Measurements from ENCODE around the gene BNIP2.
"Not testable (repeated sequence)": the region's sequence is repeated elsewhere in the genome, so short reads cannot be mapped to it uniquely, and the experiment has no call there.

Gene BNIP2

GRCh38 chr15:59688423-59688781 lies 718 bp downstream of the BNIP2 start:
- no peak for DNase-seq (ENCODE audit: low read depth in 2 of 2)

DNA sequence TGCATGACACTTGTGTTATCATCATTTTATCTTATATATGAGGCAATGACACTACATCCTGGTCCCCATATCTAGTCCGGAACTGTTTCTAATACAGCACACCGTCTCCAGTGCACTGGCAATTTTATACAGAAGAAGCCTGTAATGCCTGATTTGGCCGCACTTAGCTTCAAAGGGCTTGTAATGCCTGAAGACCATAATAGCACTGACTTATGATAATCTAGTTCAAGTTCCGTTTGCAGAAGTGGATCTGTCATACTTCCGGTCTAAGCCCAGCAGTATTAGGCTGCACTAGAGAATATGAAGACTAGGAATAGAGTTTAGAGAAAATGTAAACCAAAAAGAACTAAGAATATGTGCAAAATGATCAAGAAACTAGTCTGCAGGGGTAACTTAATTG lies 1.3 kb downstream of the BNIP2 start:
- DNase-seq (ENCODE audit: low read depth in 2 of 2) = no peak

- no peak for DNase-seq (ENCODE audit: low read depth in 2 of 2)
These were observed 2.7 kb downstream of the BNIP2 start for GRCh38 chr15:59686389-59686788.

GRCh38 chr15:59685737-59686297 lies 3.3 kb downstream of the BNIP2 start:
- DNase-seq (ENCODE audit: low read depth in 2 of 2) = no peak

DNA sequence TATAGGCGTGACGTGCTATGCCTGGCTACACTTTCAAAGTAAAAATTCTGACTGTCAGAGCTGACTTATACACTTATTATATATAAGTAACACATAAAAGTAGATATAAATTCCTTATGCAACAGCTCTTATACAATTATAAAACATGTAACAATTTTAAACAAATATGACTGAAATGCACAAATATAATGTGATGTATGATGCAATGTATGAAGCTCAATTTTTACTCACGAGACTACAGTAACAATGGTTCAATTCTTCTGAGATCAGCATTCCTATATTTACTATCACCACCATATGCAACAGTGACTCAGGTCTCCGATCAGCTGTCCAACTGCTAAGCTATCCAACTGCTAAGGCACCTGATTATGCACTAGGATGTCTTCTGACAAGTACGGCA lies 8.2 kb downstream of the BNIP2 start:
- no peak for DNase-seq (ENCODE audit: low read depth in 2 of 2)

GRCh38 chr15:59680346-59680745 lies 8.8 kb downstream of the BNIP2 start:
- DNase-seq (ENCODE audit: low read depth in 2 of 2) = no peak

DNA sequence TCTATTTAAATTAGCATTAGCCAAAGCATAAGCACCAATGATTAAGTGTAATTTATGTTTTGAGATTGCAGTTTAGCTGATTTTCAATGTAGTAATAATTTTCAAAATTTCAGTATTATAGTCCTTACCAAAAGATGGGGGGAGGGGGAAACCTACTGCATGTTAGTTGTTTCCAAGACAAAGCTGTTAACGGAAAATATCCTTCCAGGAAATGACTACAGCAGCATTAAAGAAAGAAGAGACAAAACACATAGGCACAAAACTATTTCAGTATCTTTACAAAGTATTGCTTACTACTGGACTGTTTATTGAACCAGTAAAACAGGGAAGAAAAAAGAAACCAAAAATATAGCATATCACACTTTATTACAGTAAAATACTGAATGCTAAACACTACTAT lies 10.5 kb downstream of the BNIP2 start:
- DNase-seq (ENCODE audit: low read depth in 2 of 2) = no peak

GRCh38 chr15:59678172-59678571 lies 10.9 kb downstream of the BNIP2 start:
- DNase-seq (ENCODE audit: low read depth in 2 of 2) = no peak

DNA sequence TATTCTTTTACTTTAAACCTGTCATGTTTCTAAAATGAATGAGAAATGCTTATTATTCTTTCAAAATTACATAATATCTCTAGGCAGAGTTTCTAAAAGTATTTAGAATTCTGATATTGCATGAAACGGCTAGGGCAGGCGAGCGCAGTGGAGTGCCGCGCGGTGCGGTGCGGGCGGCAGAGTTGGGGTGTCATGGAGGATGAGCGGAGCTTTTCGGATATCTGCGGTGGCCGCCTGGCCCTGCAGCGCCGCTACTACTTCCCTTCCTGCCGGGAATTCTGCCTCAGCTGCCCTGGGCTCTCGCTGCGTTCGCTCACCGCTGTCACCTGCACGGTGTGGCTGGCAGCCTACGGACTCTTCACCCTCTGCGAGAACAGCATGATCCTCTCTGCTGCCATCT lies 12.6 kb downstream of the BNIP2 start:
- no peak for DNase-seq (ENCODE audit: low read depth in 2 of 2)

DNA sequence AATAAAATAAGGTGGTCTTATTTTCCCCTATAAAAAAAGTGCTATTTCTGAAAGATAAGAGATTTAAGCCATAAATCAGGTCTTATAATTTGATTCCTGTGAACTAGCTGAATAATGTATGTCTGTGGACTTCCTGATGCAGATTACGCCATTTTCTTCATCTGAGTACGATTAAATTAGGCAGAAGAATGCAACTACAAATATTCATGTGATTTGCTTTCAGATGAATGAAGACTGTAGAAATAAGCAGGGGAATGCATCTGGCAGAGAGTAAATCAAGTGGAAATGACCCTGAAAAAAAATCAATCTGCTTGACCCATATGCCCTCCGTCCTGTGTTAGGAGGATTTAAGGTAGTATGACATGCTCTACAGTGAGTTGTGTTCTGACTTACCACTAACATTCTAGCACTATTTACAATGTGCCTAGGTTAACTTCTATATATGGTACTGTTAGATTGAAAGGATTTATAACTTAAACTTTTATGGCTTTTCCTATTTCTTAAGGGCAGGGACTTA lies 14.7 kb downstream of the BNIP2 start:
- no peak for DNase-seq (ENCODE audit: low read depth in 2 of 2)

- DNase-seq (ENCODE audit: low read depth in 2 of 2) = no peak
These were observed 20.6 kb downstream of the BNIP2 start for GRCh38 chr15:59668556-59668955.

DNA sequence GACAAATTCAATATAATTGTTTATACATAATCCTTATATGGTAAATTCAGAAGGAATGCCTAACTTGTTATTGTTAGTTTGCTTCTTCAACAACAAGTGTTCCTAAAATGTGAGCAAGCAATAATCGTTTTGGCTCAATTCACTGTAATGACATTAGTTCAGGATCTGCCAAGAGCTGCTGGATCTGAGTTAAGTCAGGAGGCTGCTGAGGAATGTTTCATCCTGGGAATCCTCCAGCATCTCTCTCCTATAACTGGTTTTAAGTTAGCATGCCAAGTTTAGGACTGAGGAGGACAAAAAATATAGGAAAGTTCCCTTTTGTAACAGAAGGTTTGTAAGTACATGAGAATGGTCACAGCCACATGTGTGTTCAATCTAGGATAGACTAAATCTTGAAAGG lies 26.9 kb downstream of the BNIP2 start:
- no peak for DNase-seq (ENCODE audit: low read depth in 2 of 2)

DNA sequence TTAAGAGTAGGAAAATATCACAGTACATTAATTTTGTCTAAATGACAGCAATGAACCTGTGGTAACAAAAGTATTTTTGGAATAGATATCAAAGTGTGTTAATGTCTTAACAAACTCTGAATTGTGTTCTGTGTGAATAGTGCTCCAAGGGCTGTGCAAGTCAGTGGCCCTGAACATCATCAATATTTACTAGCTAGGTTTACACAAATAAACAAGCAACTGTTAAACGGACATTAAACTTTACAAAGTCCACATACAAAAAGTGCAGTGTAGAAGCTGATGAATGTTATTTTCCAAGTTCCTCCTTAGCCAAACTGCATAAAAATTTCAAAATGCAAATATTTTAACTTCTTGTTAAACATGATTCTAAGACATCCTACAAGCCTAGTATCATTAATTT lies 29.8 kb downstream of the BNIP2 start:
- no peak for DNase-seq (ENCODE audit: low read depth in 2 of 2)

DNA sequence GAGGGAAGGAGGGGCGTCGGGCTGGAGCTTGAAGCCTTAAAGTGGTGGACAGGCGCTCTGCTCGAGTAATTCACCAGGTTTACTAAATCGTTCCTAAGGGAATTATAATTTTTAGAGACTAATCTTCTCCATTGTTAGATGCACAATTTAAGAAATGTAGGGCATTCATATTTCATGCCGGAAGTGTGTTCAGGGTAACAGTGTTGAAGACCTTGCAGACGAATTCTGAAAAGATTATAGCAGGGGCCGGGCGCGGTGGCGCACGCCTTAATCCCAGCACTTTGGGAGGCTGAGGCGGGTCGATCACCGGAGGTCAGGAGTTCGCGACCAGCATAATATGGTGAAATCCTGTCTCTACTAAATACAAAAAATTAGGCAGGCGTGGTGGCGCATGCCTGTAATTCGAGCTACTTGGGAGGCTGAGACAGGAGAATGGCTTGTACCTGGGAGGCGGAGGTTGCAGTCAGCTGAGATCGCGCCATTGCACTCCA lies 31.4 kb downstream of the BNIP2 start:
- DNase-seq (ENCODE audit: low read depth in 2 of 2) = no peak

DNA sequence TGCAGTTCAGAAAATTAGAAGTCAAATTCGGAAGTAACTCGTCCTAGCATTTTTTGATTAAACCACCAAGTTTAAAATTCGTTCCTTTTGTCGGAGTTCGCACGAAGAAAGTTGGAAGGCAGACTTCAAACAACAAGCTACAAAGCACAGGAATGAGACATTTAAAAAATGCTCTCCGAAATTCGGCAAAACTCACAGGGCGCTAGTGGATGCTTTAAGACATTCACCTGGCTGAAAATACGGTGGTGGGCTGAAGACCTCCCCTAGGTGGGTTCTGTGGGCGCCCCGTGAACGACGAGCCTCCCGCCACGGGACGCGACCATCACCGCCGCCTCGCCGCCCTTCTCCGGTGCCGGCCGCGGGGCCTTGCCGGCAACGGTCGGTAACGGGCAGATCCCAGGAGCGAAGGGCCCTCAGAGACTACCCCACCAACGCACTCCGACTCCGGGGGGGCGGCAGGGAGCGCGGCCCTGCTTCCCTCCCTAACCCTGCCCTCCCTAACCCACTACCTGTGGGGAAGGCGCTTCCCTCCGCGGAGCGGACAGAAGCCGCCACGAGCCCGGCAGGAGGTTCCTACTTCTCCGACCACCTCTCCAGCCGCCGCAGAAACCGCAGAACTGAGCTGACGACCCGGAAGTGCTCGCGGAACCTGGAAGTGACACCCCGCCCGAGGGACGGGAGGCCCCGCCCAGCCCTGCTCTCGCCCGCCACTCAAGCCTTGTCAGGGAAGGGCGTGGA lies 32.1 kb downstream of the BNIP2 start, which contains the start of gene GTF2A2:
GTF2A2 (minus strand) TSS at position 619 of the 738 bp plus-strand sequence. CDS start 5,238 bp downstream, outside the sequence.
- DNase-seq (ENCODE audit: low read depth in 2 of 2) = peak; percentile 84 to 87

- no peak for DNase-seq (ENCODE audit: low read depth in 2 of 2)
These were observed 35.1 kb downstream of the BNIP2 start for GRCh38 chr15:59654046-59654445.

DNA sequence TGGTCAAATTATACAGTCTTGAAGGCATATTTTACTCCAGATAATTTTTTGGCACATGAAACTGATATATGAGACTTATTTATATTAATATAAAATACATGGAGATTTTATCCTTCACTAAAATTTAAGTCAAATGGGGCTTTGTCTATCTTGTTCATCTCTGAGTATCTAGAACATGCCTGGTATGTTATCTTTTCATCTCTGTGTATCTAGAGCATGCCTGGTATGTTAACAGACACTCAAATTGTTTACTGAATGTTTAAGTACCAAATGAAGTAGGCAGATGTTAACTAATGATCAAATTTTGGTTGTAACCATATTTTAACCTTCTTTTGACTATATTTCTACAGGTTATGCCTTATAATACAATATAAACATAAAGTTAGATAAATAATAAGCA lies 39.5 kb downstream of the BNIP2 start:
- DNase-seq (ENCODE audit: low read depth in 2 of 2) = no peak

GRCh38 chr15:59647085-59647484 lies 42.0 kb downstream of the BNIP2 start:
- DNase-seq (ENCODE audit: low read depth in 2 of 2) = no peak

- DNase-seq (ENCODE audit: low read depth in 2 of 2) = no peak
These were observed 42.8 kb downstream of the BNIP2 start for GRCh38 chr15:59646277-59646676.

DNA sequence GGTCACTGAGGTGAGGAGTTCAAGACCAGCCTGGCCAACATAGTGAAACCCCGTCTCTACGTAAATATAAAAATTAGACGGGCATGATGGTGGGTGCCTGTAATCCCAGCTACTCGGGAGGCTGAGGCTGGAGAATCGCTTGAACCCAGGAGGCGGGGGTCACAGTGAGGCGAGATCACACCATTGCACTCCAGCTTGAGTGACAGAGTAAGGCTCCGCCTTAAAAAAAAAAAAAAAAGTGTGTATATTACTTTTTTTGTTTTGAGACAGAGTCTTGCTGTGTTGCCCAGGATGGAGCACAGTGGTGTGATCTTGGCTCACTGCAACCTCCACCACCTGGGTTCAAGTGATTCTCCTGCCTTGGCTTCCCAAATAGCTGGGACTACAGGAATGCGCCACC lies 43.3 kb downstream of the BNIP2 start:
- not testable (repeated sequence) for DNase-seq (ENCODE audit: low read depth in 2 of 2)

DNA sequence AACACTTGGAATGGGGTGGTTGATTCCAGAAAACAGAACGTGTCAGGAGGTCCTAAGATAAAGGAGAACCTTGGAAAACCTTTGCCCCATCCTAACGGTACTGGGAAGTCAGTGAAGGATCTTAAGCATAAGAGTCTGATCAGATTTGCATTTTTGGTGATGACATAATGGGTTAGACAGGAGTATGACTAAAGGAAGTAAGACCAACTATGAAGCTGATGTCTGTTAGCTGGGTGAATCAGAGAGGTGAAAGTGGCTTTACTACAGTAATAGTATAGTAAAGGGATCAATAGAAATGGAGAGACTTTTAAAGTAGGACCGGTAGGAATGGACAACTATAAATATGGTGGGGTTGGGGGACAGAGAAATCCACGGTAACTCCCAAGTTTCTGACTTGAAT lies 44.4 kb downstream of the BNIP2 start:
- DNase-seq (ENCODE audit: low read depth in 2 of 2) = no peak

DNA sequence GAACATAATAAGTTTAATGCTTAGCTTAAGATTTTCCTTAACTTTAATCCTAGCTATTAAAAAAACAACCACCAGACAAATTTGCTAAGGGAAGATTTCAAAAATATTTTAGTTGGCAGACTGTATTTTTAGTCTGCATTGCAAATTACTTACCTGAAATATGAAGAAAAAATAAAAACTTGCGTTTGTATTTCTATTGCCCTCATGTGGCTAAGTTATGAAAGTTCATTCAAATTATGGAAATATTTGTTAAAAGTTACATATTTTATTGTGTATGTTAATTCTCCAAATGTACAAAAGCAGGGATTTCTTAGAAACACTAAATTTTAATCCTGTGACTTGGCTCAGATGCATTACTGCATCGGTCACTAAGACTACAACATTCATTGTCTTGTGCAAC lies 46.8 kb downstream of the BNIP2 start:
- no peak for DNase-seq (ENCODE audit: low read depth in 2 of 2)

- DNase-seq (ENCODE audit: low read depth in 2 of 2) = not testable (repeated sequence)
These were observed 51.6 kb downstream of the BNIP2 start for GRCh38 chr15:59637507-59637906.
